ENCODE data around the gene IRAG1. TPM values are rescaled to one million over a fixed set of nuclear protein-coding genes. Genes with fewer than 3 reads are reported as not detected.

Gene IRAG1, protein sequence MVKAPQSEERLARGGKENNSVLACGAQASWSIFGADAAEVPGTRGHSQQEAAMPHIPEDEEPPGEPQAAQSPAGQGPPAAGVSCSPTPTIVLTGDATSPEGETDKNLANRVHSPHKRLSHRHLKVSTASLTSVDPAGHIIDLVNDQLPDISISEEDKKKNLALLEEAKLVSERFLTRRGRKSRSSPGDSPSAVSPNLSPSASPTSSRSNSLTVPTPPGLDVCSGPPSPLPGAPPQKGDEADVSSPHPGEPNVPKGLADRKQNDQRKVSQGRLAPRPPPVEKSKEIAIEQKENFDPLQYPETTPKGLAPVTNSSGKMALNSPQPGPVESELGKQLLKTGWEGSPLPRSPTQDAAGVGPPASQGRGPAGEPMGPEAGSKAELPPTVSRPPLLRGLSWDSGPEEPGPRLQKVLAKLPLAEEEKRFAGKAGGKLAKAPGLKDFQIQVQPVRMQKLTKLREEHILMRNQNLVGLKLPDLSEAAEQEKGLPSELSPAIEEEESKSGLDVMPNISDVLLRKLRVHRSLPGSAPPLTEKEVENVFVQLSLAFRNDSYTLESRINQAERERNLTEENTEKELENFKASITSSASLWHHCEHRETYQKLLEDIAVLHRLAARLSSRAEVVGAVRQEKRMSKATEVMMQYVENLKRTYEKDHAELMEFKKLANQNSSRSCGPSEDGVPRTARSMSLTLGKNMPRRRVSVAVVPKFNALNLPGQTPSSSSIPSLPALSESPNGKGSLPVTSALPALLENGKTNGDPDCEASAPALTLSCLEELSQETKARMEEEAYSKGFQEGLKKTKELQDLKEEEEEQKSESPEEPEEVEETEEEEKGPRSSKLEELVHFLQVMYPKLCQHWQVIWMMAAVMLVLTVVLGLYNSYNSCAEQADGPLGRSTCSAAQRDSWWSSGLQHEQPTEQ
- total RNA-seq (2014; rRNA removed; shearing (Covaris generic); ENCODE audit: low replicate concordance) = 0.23 and 0.30 TPM in 2 replicates

DNA sequence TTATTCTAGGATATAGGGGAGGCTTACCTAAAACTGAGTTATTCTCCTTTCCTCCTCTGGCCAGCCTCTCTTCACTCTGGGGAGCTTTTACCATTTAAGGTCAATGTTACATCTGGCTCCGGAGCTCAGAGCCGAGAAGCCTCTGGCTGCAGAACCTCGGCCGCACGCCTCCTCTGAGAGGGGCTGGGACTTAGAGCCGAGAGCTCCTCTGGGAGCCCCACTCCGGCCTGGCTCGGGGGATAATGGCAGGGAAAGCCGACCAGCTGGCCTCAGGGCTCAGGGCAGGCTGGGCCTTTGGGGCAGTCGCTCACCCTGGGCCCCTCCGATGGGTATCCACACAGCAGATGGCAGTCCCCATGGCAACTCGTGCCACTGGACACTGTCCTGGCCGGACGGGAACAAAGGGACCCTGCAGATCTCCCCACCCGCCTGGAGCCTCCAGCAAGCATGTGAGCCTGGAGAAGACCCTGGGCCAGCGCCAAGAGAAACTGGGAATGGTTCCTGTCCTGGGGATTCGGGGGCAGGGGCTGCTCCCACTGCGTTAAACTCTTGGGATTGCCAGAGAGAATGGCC, at the start of gene IRAG1:
IRAG1 (minus strand) TSS at position 247 of the 573 bp plus-strand sequence; CDS start at position 94, 153 bp downstream.
- in situ Hi-C loops (cut with HindIII; ENCODE audit: low pct_unique_long_range_greater_than_20kb, low sequenced_read_pairs) = no loop called here
- no peak for DNase-seq (ENCODE audit: low read depth)

GRCh38 chr11:10742460-10743208, 49.1 kb upstream of the IRAG1 start:
- peak; percentile 51 for DNase-seq (ENCODE audit: low read depth)
- in situ Hi-C loops (cut with HindIII; ENCODE audit: low pct_unique_long_range_greater_than_20kb, low sequenced_read_pairs) = no loop called here

GRCh38 chr11:10735481-10736475, 42.2 kb upstream of the IRAG1 start:
- in situ Hi-C loops (cut with HindIII; ENCODE audit: low pct_unique_long_range_greater_than_20kb, low sequenced_read_pairs) = no loop called here
- peak; percentile 94 for DNase-seq (ENCODE audit: low read depth)

- no peak for DNase-seq (ENCODE audit: low read depth)
- in situ Hi-C loops (cut with HindIII; ENCODE audit: low pct_unique_long_range_greater_than_20kb, low sequenced_read_pairs) = no loop called here
Observed at GRCh38 chr11:10731064-10731680, 37.6 kb upstream of the IRAG1 start.

GRCh38 chr11:10730151-10730550, 36.6 kb upstream of the IRAG1 start:
- no peak for DNase-seq (ENCODE audit: low read depth)
- in situ Hi-C loops (cut with HindIII; ENCODE audit: low pct_unique_long_range_greater_than_20kb, low sequenced_read_pairs) = no loop called here

GRCh38 chr11:10728789-10729472, 35.4 kb upstream of the IRAG1 start:
- no peak for DNase-seq (ENCODE audit: low read depth)
- in situ Hi-C loops (cut with HindIII; ENCODE audit: low pct_unique_long_range_greater_than_20kb, low sequenced_read_pairs) = no loop called here

- DNase-seq (ENCODE audit: low read depth) = no peak
- in situ Hi-C loops (cut with HindIII; ENCODE audit: low pct_unique_long_range_greater_than_20kb, low sequenced_read_pairs) = no loop called here
Observed at GRCh38 chr11:10728154-10728553, 34.6 kb upstream of the IRAG1 start.

- in situ Hi-C loops (cut with HindIII; ENCODE audit: low pct_unique_long_range_greater_than_20kb, low sequenced_read_pairs) = no loop called here
- no peak for DNase-seq (ENCODE audit: low read depth)
Observed at GRCh38 chr11:10727146-10727851, 33.7 kb upstream of the IRAG1 start.

- in situ Hi-C loops (cut with HindIII; ENCODE audit: low pct_unique_long_range_greater_than_20kb, low sequenced_read_pairs) = no loop called here
- no peak for DNase-seq (ENCODE audit: low read depth)
Observed at GRCh38 chr11:10725907-10726253, 32.3 kb upstream of the IRAG1 start.

- in situ Hi-C loops (cut with HindIII; ENCODE audit: low pct_unique_long_range_greater_than_20kb, low sequenced_read_pairs) = no loop called here
- DNase-seq (ENCODE audit: low read depth) = peak; percentile 46
Observed at GRCh38 chr11:10725114-10725906, 31.8 kb upstream of the IRAG1 start.

DNA sequence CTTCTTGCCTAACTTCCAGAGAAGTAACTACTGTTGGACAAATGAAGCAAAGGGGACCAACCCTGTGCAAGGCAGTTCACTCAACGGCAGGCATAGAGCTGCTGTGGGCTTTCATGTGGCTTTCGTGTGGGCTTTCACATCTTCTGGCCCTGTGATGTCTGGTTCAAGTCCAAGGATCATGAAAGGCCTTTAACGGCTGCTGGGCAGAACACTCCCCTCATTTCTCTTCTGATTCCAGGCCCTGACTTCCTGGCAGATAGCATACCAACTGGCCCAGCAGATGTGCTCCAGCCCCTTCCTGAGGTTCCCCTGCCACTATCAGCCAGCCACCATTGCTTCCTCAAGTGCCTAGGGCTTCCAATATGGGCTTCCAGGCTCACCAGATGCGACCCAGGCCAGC, 28.8 kb upstream of the IRAG1 start:
- no peak for DNase-seq (ENCODE audit: low read depth)
- in situ Hi-C loops (cut with HindIII; ENCODE audit: low pct_unique_long_range_greater_than_20kb, low sequenced_read_pairs) = no loop called here

- DNase-seq (ENCODE audit: low read depth) = no peak
- in situ Hi-C loops (cut with HindIII; ENCODE audit: low pct_unique_long_range_greater_than_20kb, low sequenced_read_pairs) = no loop called here
Observed at GRCh38 chr11:10720881-10721376, 27.4 kb upstream of the IRAG1 start.

DNA sequence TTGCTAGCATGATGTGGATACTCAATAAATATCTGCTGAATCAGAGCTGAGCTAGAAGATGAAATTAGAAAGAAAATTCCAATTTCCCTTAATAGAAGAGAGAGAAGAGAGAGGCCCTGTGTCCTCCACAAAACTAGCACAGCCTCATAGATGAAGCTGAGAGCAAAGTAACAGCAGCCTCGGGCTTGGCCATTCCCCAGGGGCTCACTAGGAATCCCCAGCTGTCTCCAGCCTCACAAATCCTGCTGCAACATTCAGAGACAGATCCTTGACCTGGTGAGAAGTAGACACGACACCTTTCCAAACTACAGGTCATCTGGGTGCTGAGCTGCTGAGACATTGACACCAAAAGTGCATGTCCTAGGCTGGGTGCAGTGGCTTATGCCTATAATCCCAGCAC, 26.1 kb upstream of the IRAG1 start:
- in situ Hi-C loops (cut with HindIII; ENCODE audit: low pct_unique_long_range_greater_than_20kb, low sequenced_read_pairs) = no loop called here
- no peak for DNase-seq (ENCODE audit: low read depth)

- in situ Hi-C loops (cut with HindIII; ENCODE audit: low pct_unique_long_range_greater_than_20kb, low sequenced_read_pairs) = no loop called here
- DNase-seq (ENCODE audit: low read depth) = no peak
Observed at GRCh38 chr11:10716543-10717259, 23.1 kb upstream of the IRAG1 start.

Measured in Caki2 (cell line).